Spleen (tissue), 7 donors: ENCODE results near the gene MUC20.

ENCODE experiments used
- CTCF ChIP-seq, 11 experiments: fragments of 200-600 bp in 7 of 11; fragments of 450-650 bp in 4 of 11; sonication (generic) in 4 of 11; IDR thresholded peaks in 8 of 11; conservative IDR thresholded peaks in 3 of 11; 1 replicate in 7 of 11; 2 replicates in 4 of 11; pipeline versions ENCODE4 v1.4.0 to v1.8.0; 2016 to 2021; ENCODE audit warnings: antibody characterized with exemption in 11 of 11, inconsistent platforms in 4 of 11, mild to moderate bottlenecking in 1 of 11
- POLR2A ChIP-seq, 3 donors: fragments of 450-650 bp; IDR thresholded peaks; one replicate each; pipeline ENCODE4 v1.5.1; 2017; ENCODE audit warnings: antibody characterized with exemption in 3 of 3, mild to moderate bottlenecking in 1 of 3
- POLR2AphosphoS5 ChIP-seq, 3 donors: sonication (generic); formaldehyde crosslinking; IDR thresholded peaks; one replicate each; pipeline ENCODE4 v1.5.1; 2017; ENCODE audit warnings: antibody characterized with exemption in 3 of 3
- donor health status: DM: no; HTN: no; CAD: no; lungs with moderate emphysema.
- donor health status: DM: no; HTN: no; CAD: no.
- donor health status: DM: no; HTN: no; CAD: no.

GRCh38 chr3:195692354-195692685, 28.5 kb upstream of the MUC20 start:
- TF ChIP-seq POLR2A (IDR thresholded peaks at IDR 0.05) (no peak), CTCF (IDR thresholded peaks at IDR 0.05 in 8 of 11, conservative IDR thresholded peaks at IDR 0.05 in 3 of 11) (no peak), POLR2AphosphoS5 (IDR thresholded peaks at IDR 0.05) (no peak)
